GM18498 (cell line): Measurements from ENCODE around the gene ANKRD42.

Experiments used
- ATAC-seq: cut with Tn5 transposase; IDR thresholded peaks from one replicate; pipeline ENCODE4 v1.9.1; 2021; ENCODE audit warnings: mild to moderate bottlenecking, moderate library complexity; ENCODE audit not compliant: unreplicated experiment

ANKRD42 gene

DNA sequence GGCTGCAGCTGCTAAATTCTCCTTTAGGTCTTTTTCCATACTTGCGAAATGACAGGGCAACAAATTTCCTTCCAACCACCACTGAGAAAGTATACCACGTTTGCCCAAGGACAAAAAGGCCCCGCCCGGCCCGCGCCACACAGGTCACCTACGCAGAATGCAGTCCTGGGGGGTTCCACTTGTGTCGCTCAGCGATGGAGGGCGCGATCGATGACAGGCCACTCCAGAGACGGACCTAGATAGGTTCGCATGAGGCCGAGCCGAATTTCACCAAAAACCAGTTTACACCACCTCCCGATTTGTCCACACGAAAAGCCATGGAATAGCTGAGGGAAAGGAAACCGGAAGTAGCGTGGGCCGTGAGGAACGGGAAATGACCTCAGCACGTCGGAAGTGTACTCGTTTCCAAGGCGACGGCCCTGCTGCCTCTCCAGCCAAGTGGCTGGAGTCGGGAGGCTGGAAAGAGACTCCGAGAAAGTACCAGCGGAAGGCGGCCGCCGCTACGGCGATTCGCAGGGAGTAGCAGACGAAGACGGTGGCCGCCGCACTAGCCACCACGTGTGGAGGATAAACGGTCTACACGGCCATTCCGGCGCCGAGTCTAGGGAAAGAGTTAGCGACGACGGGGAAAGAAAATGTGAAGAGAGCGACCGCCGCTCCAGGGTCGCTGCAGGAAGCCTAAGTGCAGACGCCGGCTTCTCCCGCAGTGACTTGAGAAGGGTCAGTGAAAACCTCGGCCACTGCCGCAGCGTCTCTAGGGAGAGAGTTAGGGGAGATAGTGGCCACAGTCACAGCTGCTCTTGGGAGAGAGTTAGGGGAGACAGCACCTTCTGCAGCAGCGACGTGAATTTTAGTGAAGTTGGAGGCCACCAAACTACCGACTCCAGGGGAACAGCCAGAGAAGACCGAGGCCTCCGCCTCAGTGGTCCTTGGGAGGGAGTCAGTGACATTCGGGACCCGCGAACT is at the start of gene ANKRD42:
Gene ANKRD42 (plus strand): TSS at position 398 of the 966 bp plus-strand sequence. CDS start 959 bp downstream, outside the sequence.
- ATAC-seq: peak; percentile 94

DNA sequence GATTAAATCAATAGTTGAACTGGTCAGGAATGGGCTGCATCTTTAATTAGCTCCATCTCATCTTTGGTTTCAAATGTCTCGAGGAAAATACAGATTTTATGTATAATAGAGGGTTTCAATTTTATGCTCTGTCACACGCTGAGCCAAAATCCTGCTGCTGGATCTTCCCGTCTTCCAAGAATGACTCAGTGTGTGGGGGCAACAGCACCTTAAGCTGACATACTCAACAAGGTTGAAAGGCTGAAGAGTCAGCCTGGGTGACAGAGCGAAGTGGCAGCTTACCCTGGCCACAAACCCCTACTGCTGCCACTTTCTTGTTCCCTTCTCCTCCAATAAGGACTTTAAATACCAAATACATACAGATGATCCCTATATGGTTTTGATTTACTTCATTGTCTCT is 45.6 kb upstream of the ANKRD42 start:
- ATAC-seq: no peak

DNA sequence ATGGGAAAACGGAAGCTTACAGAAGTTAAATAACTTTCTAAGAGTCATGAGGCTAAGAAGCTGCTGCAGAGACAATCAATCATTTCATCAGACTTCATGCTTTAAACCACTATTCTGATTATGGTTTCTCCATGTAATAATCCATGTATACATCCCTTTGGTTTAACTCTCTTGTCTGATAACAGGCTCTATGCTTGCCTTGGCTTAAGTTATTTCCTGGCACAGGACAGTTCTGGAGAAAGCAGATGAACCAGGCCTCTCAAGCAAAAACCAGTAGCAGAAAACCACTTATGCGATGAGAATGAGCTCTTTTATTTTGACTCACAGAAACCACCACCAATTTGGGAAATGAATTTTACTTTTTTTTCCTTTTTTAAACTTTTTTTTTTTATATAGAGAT is 43.1 kb upstream of the ANKRD42 start:
- no peak for ATAC-seq

DNA sequence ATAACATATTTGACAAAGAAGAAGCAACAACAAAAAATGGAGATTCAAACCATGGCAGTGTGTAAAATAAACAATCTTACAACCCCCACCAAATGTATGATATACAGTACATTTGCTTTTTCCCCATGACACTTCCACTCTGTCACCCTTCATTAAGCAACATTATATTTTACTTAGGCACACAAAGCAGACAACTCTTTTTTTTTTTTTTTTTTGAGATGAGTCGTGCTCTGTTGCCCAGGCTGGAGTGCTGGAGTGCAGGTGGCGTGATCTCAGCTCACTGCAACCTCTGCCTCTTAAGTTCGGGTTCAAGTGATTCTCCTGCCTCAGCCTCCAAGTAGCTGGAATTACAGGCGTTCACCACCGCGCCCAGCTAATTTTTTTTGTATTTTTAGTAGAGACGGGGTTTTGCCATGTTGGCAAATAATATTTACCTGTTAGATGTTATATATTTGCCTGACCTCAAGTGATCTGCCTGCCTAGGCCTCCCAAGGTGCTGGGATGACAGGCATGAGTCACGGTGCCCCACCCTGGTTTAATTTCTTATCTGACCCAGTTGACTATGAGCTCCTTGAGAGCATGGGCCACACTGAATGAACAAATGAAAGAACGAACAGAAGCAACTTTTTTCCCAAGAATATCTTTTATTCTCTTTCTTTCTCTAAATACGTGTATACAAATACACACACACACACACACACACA is 42.1 kb upstream of the ANKRD42 start:
- no peak for ATAC-seq

DNA sequence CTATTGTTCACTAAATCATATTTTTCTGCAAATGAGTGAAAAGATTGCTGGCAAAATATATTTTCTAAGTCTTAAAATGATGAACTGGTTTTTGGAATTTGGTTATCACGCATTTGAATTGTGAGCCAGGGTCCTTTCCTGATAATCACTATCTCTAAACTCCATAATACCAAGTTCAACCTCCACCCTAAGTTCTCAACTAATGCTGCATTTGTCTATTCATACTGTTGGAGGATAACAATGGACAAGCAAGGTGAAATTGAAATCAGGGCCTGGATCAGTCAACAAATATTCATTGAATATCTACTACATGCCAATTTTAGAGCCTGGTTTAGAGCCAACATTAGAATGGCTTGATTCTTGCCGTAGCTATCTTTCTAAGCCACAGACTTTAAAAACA is 41.2 kb upstream of the ANKRD42 start:
- ATAC-seq: no peak

DNA sequence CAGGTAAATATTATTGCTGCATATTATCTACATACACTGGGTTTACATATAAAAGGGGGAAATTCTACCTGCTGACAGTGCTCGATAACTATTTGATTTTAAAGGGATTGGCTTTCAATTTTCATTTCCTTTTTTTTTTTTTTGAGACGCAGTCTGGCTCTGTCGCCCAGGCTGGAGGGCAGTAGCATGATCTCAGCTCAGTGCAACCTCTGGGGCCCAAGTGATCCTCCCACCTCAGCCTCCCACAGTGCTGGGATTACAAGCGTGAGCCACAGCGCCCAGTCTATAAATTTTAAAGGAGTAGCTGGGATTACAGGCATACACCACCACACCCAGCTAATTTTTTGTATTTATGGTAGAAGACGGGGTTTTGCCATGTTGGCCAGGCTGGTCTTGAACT is 39.7 kb upstream of the ANKRD42 start:
- ATAC-seq: no peak

DNA sequence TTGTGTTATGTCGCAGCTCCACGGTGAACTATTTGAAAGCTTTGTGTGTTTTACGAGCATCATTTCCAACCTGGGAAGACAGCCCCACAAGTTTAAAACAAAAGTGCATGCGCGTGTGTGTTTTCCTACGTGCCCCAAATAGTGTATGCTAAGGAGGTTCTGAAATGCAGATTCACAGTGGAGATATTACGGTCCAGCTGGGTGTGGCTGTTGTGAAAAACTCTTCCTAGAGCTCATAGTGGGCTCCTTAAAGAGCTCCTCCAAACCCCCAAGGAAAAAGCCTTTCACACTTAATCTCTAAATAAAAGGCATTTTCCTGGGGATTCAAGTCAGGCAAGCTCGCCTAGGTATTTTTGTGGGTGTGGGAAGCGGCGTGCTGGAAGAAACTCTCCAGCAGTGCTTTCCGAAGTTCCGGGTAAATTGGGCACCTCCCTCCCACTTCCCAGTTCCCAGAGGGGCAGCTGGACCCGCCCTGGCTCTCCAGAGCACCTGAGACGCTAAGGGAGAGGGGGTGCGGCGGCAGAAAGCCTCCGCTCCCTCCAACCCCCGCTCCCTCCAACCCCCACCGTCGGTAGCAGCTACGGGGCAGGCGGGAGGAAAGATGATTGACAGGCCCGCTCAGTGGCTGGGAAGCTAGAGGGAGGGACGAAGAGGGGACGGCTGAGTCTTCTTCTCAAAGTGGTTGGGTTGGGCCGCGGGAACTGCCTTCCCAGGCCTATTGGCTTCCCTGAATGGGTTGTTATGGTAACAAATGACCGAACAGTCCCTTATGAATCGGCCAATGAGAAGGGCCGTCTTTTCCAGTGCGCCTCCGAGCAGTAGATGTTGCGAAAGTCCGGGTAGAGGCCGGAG is 37.1 kb upstream of the ANKRD42 start:
- peak; percentile 96 for ATAC-seq

DNA sequence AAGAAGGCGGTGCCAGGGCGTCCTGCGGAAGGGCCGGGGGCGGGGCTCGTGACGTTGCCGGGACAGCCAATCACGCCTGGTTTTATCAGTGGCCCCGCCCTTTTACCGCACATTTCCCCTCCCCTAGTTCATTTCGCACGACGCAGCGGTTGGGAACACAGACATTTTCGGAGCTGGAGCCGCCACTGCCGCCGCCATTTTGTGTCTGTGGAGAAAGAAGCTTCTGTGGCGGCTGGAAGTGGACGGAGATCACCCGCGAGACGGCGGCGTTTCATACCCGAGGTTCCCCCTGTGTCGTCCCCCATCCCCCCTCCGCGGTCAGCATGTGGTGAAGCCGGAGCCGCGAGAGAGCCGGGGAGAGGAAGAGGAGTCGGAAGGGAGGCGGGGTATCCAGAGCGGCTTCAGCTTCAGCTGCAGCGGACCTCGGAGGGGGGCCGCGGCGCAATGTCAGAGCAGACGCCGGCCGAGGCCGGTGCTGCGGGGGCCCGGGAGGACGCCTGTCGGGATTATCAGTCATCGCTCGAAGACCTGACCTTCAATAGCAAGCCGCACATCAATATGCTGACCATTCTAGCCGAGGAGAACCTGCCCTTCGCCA is 36.4 kb upstream of the ANKRD42 start, which contains the start of gene PCF11:
Gene PCF11 (plus strand): TSS at position 136 of the 598 bp plus-strand sequence. CDS start 309 bp downstream, at position 445.
- ATAC-seq: peak; percentile 4

DNA sequence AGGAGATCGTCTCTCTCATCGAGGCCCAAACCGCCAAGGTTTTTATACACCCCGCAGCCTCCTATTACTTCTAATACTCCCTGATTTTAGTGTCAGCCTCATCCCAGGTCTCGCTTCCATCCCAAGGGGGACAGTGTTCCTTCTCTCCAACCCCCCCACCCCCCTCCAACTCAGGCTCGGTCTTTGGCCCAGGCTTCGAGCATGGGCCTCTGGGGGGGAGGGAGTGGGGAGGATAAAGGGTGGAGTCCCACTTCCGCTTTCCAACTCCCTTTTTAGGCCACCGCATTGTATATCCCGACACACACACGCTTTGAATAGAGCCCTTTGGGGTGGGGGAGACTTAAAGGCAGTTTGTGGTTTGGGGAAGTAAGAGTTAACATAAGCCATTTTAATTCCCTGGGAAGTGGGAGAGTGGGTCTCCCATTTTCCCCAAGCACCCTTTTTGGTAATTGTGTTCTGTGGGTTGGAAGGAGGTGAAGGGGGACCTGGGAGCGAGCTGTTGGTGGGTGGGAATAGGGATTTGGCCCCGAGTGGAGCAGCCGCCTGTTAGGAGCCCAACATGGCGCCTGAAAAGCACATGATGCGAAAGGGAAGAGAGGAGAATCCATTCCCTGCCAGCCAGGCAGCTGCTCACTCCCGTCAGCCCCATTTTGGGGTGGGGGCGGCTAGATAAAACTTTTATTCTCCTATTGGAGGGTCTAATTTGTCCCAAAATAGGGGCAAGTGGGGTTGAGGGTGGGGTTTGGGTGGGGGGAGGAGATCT is 35.7 kb upstream of the ANKRD42 start:
- ATAC-seq: no peak

DNA sequence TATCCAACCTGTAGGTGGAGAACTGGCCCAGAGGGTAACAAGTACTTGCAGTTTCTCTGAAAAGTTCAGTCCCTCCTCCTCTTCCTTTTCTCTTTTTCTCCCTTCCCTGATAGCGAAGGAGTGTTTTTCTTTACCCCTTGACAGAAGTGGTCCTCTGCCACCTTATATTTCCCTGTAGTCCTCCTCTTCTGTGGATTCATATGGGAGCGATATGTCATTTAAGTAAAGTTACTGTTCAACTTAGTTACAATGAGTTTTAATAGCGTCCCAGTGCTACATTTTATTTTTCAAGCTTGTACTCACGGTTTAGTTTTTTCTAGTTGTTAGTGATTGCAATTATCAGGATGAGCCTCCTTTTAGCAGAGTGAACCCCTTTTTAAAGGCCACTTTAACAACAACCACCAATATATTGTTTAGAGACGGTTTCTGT is 35.1 kb upstream of the ANKRD42 start:
- ATAC-seq: no peak

DNA sequence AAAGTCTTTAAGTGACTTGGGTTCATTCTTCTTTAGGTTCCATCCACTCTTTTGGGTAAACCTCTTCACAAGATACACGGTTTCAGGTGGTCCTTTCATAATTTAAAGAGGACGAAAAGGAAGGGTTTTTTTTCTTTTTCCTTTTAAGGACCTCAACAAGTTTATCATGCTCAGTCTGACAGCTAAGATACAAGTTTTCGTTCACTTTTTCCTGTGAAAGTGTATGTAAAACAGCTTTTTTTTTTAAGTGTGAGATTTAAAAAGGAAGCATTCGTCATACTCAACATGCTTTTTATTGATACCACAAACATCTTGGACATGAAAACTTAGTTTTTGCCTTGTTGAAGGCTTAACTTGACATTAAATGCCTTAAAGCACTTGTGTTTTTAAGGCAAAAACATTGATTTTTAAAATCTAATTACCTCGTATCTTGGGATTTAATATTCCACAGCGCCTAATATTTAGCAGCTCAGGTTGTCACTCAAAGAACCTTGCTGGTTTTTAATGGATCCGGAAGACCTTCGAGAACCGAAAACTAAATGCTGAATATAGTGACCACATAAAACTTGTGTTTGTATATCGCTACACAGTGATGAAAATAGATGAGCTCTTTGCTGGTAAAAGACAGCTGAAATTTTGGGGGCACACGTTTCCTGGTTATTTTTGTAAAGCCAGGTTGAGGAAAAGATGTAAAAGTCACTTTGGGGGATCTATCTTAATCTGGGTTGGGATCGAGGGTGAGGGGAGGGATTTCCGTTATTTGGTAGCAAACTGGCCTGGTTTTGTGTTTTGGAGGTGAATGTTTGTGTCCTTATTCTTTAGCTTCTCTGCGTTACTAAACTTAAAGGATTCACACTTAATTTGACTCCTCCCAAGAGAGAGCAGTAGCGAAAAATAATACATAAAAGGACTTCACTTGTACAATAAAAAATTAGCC is 34.3 kb upstream of the ANKRD42 start:
- no peak for ATAC-seq

DNA sequence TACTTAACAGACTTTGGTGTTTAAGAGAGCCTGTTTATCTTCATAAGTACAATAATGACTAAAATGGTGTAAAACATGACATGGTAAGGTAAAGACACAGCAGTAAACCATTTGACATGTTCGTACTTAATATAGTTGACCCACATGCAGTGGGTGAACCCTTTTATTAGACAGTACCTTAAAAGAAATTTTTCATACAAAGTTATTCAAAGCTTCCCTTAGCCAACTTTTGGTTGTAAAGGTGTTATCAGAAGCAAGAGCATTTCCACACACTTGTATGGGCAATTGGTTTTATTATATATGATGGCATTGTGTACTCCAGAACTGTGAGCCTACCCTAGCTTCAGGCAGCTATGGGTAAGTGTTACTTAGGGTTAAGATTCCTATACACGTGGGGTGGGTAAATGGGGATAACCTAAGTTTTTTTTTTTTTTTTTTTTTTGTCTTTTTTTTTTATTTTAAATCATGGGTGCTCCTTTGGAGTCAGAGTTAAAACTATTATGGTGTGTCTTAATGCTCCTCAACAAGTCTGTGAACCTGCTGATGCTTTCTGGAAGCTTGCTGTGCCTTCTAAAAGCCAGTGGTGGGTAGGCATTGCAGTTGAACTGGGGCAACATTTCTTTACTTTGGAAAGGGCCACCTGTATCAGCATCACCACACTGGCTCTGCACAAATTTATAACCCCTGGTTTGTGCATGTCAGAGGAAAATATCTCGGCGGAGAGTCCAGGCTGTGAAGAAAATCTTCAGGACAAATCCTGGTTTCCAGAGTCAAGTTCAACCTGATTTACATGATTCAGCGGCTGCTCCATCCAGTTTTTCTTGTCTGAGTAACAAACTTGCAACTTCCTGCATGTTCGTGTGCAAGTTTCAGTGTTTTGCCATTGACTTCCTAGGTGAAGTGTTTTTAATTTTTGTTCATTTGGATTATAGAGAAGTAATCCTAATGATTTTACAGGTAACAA is 33.3 kb upstream of the ANKRD42 start:
- no peak for ATAC-seq

DNA sequence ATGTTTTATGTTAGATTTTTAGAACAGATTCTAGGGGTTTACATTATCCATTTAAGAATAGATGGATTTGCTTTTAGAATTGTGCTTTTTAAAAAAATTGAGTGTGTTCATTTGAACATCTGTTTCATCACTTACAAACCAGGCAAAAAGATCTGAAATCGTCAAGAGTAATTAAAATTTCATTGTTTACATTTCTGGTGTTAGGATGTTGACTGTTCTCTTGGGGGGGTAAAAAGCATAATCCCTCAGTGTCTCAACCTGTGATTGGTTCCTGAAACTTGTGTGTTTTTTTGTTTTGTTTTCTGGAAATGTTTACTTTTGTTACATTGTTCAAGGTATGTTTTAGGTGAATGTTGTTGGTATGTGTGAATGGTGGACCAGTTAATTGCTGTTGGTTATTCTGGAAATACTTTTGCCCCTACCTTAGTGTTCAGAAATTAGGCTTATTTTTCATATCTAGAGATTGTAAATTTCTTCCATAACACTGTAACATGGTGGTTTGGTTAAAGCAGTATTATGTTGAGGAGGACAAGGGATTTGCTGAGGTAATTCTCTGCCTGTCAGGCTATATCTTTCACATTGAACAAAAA is 31.8 kb upstream of the ANKRD42 start:
- no peak for ATAC-seq

DNA sequence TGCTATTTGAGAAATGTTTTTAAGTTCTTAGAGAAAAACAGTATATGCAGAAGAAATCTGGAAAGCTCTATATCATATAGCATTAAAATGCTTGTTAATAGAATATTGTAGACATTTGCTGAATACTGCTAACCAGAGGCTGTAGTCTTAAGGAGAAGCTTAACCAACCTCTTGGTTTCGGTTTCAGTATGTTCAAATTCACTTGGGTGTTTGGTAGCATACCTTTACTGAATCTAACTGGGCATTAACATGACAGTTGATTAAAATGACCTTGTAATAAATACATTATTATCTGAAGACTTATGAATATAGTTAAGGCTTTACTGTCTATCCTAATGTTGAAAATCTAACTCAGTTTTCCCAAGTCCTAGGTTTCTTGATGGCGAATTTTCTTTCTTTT is 31.1 kb upstream of the ANKRD42 start:
- peak; percentile 56 for ATAC-seq

DNA sequence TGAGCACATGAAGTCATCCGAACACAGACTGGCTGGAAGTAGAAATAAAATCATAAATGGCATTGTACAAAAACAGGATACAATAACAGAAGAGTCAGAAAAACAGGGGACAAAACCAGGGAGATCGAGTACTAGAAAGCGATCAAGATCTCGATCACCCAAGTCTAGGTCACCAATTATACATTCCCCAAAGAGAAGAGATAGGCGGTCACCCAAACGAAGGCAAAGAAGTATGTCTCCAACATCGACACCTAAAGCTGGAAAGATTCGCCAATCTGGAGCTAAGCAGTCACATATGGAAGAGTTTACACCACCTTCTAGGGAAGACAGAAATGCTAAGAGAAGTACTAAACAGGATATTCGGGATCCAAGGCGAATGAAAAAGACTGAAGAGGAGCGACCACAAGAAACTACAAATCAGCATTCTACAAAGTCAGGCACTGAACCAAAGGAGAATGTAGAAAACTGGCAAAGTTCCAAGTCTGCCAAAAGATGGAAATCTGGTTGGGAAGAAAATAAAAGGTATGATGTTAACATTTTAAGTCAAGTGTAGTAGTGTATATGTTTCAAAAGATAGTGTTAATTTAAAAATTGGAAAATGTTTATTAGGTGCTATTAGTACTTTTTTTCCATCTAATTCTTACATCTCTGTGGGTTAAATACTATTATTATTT is 27.2 kb upstream of the ANKRD42 start:
- ATAC-seq: no peak

DNA sequence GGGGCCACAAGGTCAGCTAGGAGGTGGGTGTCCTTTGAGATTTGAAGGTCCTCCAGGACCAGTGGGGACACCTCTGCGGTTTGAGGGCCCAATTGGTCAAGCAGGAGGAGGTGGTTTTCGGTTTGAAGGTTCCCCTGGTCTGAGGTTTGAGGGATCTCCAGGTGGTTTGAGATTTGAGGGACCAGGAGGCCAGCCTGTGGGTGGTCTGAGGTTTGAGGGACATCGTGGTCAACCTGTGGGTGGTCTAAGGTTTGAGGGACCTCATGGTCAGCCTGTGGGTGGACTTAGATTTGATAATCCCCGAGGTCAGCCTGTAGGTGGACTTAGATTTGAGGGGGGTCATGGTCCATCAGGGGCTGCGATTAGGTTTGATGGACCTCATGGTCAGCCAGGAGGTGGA is 24.8 kb upstream of the ANKRD42 start:
- no peak for ATAC-seq

DNA sequence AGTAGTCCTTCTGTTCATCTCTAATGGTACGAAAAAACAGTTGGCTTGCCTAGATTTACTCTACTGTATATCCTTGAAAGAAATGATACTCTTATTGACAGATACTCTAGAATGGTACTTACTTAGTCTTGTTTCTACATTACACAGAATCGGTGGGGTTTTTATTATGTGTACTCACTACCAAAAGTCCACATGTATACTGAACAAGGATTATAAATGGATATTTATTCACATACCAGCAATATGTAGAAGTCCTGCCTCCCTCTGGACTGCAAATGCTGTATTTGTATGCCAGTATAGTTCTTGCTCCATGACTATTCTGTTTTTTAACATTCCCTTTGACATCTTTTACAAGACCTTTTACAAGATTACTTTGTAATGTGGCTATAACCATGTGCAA is 22.6 kb upstream of the ANKRD42 start:
- no peak for ATAC-seq
